ENCODE measurements around the gene FLNA. TPM values are rescaled to one million over a fixed set of nuclear protein-coding genes. Genes with fewer than 3 reads are reported as not detected.

FLNA gene
- total and polyA plus RNA-seq, 10 donors: 259 to 1,447 (median 600) TPM

- peaks cover 0 to 22% (median 0%) of the 10 kb centered on the region in 6 donors for H3K36me3 ChIP-seq
- intact Hi-C loops (cut with DNase I; ENCODE audit: low total_unique reads): no loop called here
- no peaks in the 10 kb centered on the region for H3K27me3 ChIP-seq (replicated peaks in 1 of 7)
- no peak overlapping the region for H3K27ac ChIP-seq
- no peak for DNase-seq
- no peak overlapping the region for H3K4me3 ChIP-seq
- no peak for TF ChIP-seq CTCF (IDR thresholded peaks at IDR 0.05 in 8 of 11, conservative IDR thresholded peaks at IDR 0.05 in 3 of 11)
- TF ChIP-seq POLR2AphosphoS5 (IDR thresholded peaks at IDR 0.05): peak in 2 of 3 donors; percentile 30 to 55
- WGBS, 5 donors: 80 to 91% (median 84%) methylated on average over 8 to 11 of the region's 11 CpGs
- peaks cover 7 to 36% (median 19%) of the 10 kb centered on the region in 6 donors for H3K4me1 ChIP-seq
- peaks cover 0 to 4% (median 0%) of the 10 kb centered on the region in 8 donors for H3K9me3 ChIP-seq
Observed at GRCh38 chrX:154382483-154383069, 8.1 kb upstream of the FLNA start.

GRCh38 chrX:154381271-154381670, 6.8 kb upstream of the FLNA start:
- intact Hi-C loops (cut with DNase I; ENCODE audit: low total_unique reads): no loop called here
- 70 to 88% (median 73%) methylated on average over 6 of the region's 6 CpGs for WGBS, 5 donors

GRCh38 chrX:154380787-154381186, 6.4 kb upstream of the FLNA start:
- Histone ChIP-seq H3K9me3 (peaks cover 0 to 4% (median 0%) of the 10 kb centered on the region in 8 donors), H3K36me3 (peaks cover 0 to 22% (median 0%) of the 10 kb centered on the region in 6 donors), H3K27ac (peak overlapping the region in 4 of 8 donors; percentile 98 to 99 (median 98)), H3K4me1 (peaks cover 7 to 43% (median 19%) of the 10 kb centered on the region in 6 donors), H3K4me3 (peak overlapping the region in 2 of 8 donors; percentile 45 to 79), H3K27me3 (replicated peaks in 1 of 7) (no peaks in the 10 kb centered on the region)
- TF ChIP-seq POLR2A (IDR thresholded peaks at IDR 0.05) (no peak), CTCF (IDR thresholded peaks at IDR 0.05 in 8 of 11, conservative IDR thresholded peaks at IDR 0.05 in 3 of 11) (no peak), POLR2AphosphoS5 (IDR thresholded peaks at IDR 0.05) (no peak)
- WGBS, 5 donors: 84 to 91% (median 87%) methylated on average over 11 to 14 of the region's 14 CpGs
- DNase-seq: peak; percentile 74
- intact Hi-C loops (cut with DNase I; ENCODE audit: low total_unique reads): no loop called here

More at GRCh38 chrX:154381271-154381670, 6.8 kb upstream of the FLNA start:
- Histone ChIP-seq H3K27me3 (replicated peaks in 1 of 7) (no peaks in the 10 kb centered on the region), H3K27ac (no peak overlapping the region), H3K9me3 (peaks cover 0 to 4% (median 0%) of the 10 kb centered on the region in 8 donors), H3K36me3 (peaks cover 0 to 22% (median 0%) of the 10 kb centered on the region in 6 donors), H3K4me1 (peaks cover 7 to 43% (median 19%) of the 10 kb centered on the region in 6 donors), H3K4me3 (no peak overlapping the region)
- TF ChIP-seq POLR2AphosphoS5 (IDR thresholded peaks at IDR 0.05) (no peak), CTCF (IDR thresholded peaks at IDR 0.05 in 8 of 11, conservative IDR thresholded peaks at IDR 0.05 in 3 of 11) (no peak), POLR2A (IDR thresholded peaks at IDR 0.05) (no peak)
- DNase-seq: no peak

- 53 to 72% (median 57%) methylated on average over 6 to 13 of the region's 13 CpGs for whole genome bisulfite sequencing, 5 donors
- peak; percentile 78 for DNase-seq
- intact Hi-C loops (cut with DNase I; ENCODE audit: low total_unique reads): no loop called here
- Histone ChIP-seq H3K36me3 (peaks cover 0 to 22% (median 0%) of the 10 kb centered on the region in 6 donors), H3K4me1 (peaks cover 7 to 44% (median 19%) of the 10 kb centered on the region in 6 donors), H3K9me3 (peaks cover 0 to 4% (median 0%) of the 10 kb centered on the region in 8 donors), H3K27me3 (replicated peaks in 1 of 7) (no peaks in the 10 kb centered on the region), H3K4me3 (peak overlapping the region in 7 of 8 donors; percentile 39 to 79 (median 52)), H3K27ac (peak overlapping the region in 7 of 8 donors; percentile 95 to 99 (median 98))
- TF ChIP-seq POLR2A (IDR thresholded peaks at IDR 0.05): no peak
- no peak for TF ChIP-seq CTCF (IDR thresholded peaks at IDR 0.05 in 8 of 11, conservative IDR thresholded peaks at IDR 0.05 in 3 of 11)
- TF ChIP-seq POLR2AphosphoS5 (IDR thresholded peaks at IDR 0.05): no peak
Observed at GRCh38 chrX:154380153-154380552, 5.7 kb upstream of the FLNA start.
